ENCODE measurements around the gene PIP4K2B. TPM values are rescaled to one million over a fixed set of nuclear protein-coding genes. Genes with fewer than 3 reads are reported as not detected.

Gene PIP4K2B
- total RNA-seq, 1 experiment from 2014 or later: 25.5 TPM

DNA sequence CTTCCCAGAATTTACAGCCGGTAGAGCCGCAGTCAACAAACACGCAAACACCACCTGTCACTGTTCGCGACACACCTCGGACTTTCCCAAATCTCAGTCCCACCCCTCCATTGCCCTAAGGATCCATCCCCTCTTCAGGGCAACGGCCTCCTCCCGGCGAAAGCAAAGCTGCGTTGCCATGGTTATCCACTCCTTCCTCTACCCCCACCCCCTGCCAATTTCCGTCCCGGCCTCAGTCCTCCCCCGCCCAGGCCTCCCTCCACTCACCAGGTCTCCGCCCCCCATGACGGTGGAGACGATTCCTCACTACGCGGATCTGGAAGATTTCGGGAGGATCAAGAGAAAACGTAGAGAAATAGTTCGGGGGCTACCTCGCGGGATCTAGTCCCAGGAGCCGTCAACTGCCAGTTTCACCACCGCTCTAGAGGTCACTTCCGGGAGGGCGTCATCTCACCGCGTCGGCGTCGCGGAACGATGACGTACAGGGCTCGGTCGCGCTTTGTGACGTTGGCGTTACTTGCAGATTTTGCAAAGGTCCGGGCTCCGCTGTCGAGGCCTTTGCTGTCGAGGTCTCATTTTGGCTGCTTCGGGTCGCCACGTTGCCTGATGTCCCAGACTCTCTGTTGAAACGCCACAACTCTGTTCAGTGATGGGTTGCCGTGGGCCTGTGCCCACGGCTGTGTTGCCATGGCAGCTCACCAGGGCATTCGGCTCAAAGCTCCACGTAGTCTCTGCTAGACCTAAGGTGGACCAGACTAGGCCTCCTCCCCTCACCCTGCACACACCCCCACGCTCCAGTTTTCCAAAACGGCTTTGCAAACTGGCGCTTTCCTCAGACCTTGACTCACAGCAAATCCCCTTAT, 25.8 kb upstream of the PIP4K2B start, which contains the start of gene CWC25:
Gene CWC25, minus strand, starts transcription at position 423 of the 863 bp plus-strand sequence. Its CDS starts 138 bp downstream, at position 285.
- POLR2A ChIA-PET (ENCODE audit: unreplicated experiment): interaction anchor here (0.6 to 0.7 kb wide), 2 partner anchors 9 to 18 kb away, joined by 4 to 8 read pairs; no protein-coding TSS in a partner anchor
- CTCF ChIA-PET: no interaction called here
- no peaks in the 10 kb centered on the region for H3K9me3 ChIP-seq (ENCODE audit: low read length)
- no peaks in the 10 kb centered on the region for H4K20me1 ChIP-seq (ENCODE audit: low read length)
- ATAC-seq (peak; percentile 85), DNase-seq (peak; percentile 93)
- peak within 1 kb of the TSS; percentile 71 for H2AFZ ChIP-seq (ENCODE audit: low read length)
- TF ChIP-seq EZH2 (IDR thresholded peaks at IDR 0.05; ENCODE audit: low read length, unreplicated experiment) (no peak), EZH2phosphoT487 (IDR thresholded peaks at IDR 0.05; ENCODE audit: borderline replicate concordance, low read length) (no peak)
- TF ChIP-seq, protein P1, sequence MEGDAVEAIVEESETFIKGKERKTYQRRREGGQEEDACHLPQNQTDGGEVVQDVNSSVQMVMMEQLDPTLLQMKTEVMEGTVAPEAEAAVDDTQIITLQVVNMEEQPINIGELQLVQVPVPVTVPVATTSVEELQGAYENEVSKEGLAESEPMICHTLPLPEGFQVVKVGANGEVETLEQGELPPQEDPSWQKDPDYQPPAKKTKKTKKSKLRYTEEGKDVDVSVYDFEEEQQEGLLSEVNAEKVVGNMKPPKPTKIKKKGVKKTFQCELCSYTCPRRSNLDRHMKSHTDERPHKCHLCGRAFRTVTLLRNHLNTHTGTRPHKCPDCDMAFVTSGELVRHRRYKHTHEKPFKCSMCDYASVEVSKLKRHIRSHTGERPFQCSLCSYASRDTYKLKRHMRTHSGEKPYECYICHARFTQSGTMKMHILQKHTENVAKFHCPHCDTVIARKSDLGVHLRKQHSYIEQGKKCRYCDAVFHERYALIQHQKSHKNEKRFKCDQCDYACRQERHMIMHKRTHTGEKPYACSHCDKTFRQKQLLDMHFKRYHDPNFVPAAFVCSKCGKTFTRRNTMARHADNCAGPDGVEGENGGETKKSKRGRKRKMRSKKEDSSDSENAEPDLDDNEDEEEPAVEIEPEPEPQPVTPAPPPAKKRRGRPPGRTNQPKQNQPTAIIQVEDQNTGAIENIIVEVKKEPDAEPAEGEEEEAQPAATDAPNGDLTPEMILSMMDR (conservative IDR thresholded peaks at IDR 0.05; ENCODE audit: low read depth, low read length): no peak
- H3K27ac ChIP-seq (ENCODE audit: low read length): peak within 1 kb of the TSS; percentile 97
- peaks cover 35% of the 10 kb centered on the region for H3K79me2 ChIP-seq (ENCODE audit: low read length)
- no peaks in the 10 kb centered on the region for H3K27me3 ChIP-seq (ENCODE audit: low read length)
- TSS peak; percentile 98 for BruUV-seq (replicated peaks)
- H3F3A ChIP-seq (ENCODE audit: low read length, unreplicated experiment): no peaks in the 10 kb centered on the region
- H3K36me3 ChIP-seq (ENCODE audit: low read depth, low read length): peaks cover 5% of the 10 kb centered on the region
- H3K4me3 ChIP-seq (ENCODE audit: low read length): peak within 1 kb of the TSS; percentile 80
- intact Hi-C loops (cut with micrococcal nuclease): no loop called here
- H3K9ac ChIP-seq (ENCODE audit: low read length): peak within 1 kb of the TSS; percentile 98
- peaks cover 9% of the 10 kb centered on the region for H3K4me1 ChIP-seq (ENCODE audit: insufficient read depth, low read length)
- no peaks in the 10 kb centered on the region for H3K9me2 ChIP-seq (replicated peaks; ENCODE audit: low read length)
- peak within 1 kb of the TSS; percentile 78 for H3K4me2 ChIP-seq (ENCODE audit: low read length)

DNA sequence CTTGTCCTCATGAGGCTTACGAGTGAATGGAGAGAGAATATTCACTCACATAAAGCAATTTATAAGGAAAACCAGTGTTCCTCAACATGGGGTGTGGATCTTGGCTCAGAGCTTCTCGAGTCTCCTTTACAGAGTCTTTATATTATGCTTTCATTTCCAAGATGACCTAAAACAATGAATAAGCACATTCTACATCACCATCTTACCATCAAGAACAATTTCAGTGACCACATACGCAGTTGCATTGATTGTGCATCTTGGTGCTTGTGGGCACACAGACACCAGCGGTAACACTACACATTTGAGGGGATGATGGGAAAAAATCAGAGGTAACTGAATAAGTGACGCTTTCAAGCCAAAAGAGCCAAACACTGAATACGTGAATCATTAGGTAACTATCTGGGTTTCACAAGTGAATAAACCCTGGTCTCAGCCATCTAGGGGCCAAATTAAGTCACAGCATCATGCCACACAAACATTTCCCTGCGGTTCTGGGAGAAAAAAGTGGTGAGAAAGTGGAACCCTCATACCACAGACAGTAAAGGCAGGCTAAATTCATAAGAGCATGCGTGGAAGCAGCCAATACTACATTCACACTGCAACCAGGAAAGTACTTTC, 16.3 kb upstream of the PIP4K2B start:
- CTCF ChIA-PET: no interaction called here
- Histone ChIP-seq H3K9ac (ENCODE audit: low read length) (no peak overlapping the region), H3K27ac (ENCODE audit: low read length) (no peak overlapping the region), H3F3A (ENCODE audit: low read length, unreplicated experiment) (no peaks in the 10 kb centered on the region), H4K20me1 (ENCODE audit: low read length) (no peaks in the 10 kb centered on the region), H2AFZ (ENCODE audit: low read length) (no peak overlapping the region), H3K4me1 (ENCODE audit: insufficient read depth, low read length) (no peaks in the 10 kb centered on the region), H3K36me3 (ENCODE audit: low read depth, low read length) (peaks cover 7% of the 10 kb centered on the region), H3K27me3 (ENCODE audit: low read length) (no peaks in the 10 kb centered on the region), H3K9me3 (ENCODE audit: low read length) (no peaks in the 10 kb centered on the region), H3K9me2 (replicated peaks; ENCODE audit: low read length) (no peaks in the 10 kb centered on the region), H3K4me2 (ENCODE audit: low read length) (no peak overlapping the region), H3K4me3 (ENCODE audit: low read length) (no peak overlapping the region), H3K79me2 (ENCODE audit: low read length) (no peaks in the 10 kb centered on the region)
- ATAC-seq (no peak), DNase-seq (peak; percentile 11)
- no TSS peak for BruUV-seq (replicated peaks)
- intact Hi-C loops (cut with micrococcal nuclease): no loop called here
- POLR2A ChIA-PET (ENCODE audit: unreplicated experiment): no interaction called here
- no peak for TF ChIP-seq EZH2phosphoT487 (IDR thresholded peaks at IDR 0.05; ENCODE audit: borderline replicate concordance, low read length)
- TF ChIP-seq, protein P1 (conservative IDR thresholded peaks at IDR 0.05; ENCODE audit: low read depth, low read length): peak; percentile 45

Data from PC-3 (cell line).